ENCODE measurements around the gene SPN. TPM values are rescaled to one million over a fixed set of nuclear protein-coding genes. Genes with fewer than 3 reads are reported as not detected.

Gene SPN
- total and polyA plus RNA-seq, 9 of the 15 experiments (the other 6 are each of a cell fraction or from before 2014, with no cell fraction given), result 24.3 to 225 (median 79.4) TPM

GRCh38 chr16:29675811-29676643, 13.0 kb downstream of the SPN start (continued):
- no peak for TF ChIP-seq ZBTB33 (CRISPR knock-in tag; IDR thresholded peaks at IDR 0.05)
- TF ChIP-seq SOX6 (IDR thresholded peaks at IDR 0.05), result no peak
- no peak for TF ChIP-seq HDAC1 (IDR thresholded peaks at IDR 0.05)
- no peak for TF ChIP-seq TAF9B (IDR thresholded peaks at IDR 0.05; ENCODE audit: partially characterized antibody)
- no peak for TF ChIP-seq THRAP3 (IDR thresholded peaks at IDR 0.05; ENCODE audit: borderline replicate concordance)
- no peak for TF ChIP-seq CGGBP1 (CRISPR knock-in tag; IDR thresholded peaks at IDR 0.05)
- TF ChIP-seq SIN3B (IDR thresholded peaks at IDR 0.05; ENCODE audit: low read depth), result peak; percentile 25; the same call in 1 of the 2 replicates
- TF ChIP-seq HNRNPK (IDR thresholded peaks at IDR 0.05; ENCODE audit: low read depth, low read length, poor library complexity, severe bottlenecking), result no peak
- no peak for TF ChIP-seq ATF6 (CRISPR knock-in tag; IDR thresholded peaks at IDR 0.05)
- TF ChIP-seq ZNF3 (CRISPR knock-in tag; IDR thresholded peaks at IDR 0.05), result no peak
- TF ChIP-seq ZNF121 (CRISPR knock-in tag; conservative IDR thresholded peaks at IDR 0.05), result peak; percentile 87
- peak; percentile 56; the same call in 1 of the 2 replicates for TF ChIP-seq NR2C1 (IDR thresholded peaks at IDR 0.05)
- peak; percentile 68 for TF ChIP-seq NR2C1 (tag; IDR thresholded peaks at IDR 0.05)
- no peak for TF ChIP-seq NR3C1 (CRISPR knock-in tag; IDR thresholded peaks at IDR 0.05)
